GM21737 (cell line): ENCODE data around the gene FAM13B.
"Not testable (repeated sequence)": the region's sequence is repeated elsewhere in the genome, so short reads cannot be mapped to it uniquely, and the experiment has no call there.

ENCODE experiments used
- ATAC-seq: cut with Tn5 transposase; IDR thresholded peaks from one replicate; pipeline ENCODE4 v1.9.1; 2021; ENCODE audit warnings: mild to moderate bottlenecking, moderate library complexity; ENCODE audit not compliant: unreplicated experiment

FAM13B gene

DNA sequence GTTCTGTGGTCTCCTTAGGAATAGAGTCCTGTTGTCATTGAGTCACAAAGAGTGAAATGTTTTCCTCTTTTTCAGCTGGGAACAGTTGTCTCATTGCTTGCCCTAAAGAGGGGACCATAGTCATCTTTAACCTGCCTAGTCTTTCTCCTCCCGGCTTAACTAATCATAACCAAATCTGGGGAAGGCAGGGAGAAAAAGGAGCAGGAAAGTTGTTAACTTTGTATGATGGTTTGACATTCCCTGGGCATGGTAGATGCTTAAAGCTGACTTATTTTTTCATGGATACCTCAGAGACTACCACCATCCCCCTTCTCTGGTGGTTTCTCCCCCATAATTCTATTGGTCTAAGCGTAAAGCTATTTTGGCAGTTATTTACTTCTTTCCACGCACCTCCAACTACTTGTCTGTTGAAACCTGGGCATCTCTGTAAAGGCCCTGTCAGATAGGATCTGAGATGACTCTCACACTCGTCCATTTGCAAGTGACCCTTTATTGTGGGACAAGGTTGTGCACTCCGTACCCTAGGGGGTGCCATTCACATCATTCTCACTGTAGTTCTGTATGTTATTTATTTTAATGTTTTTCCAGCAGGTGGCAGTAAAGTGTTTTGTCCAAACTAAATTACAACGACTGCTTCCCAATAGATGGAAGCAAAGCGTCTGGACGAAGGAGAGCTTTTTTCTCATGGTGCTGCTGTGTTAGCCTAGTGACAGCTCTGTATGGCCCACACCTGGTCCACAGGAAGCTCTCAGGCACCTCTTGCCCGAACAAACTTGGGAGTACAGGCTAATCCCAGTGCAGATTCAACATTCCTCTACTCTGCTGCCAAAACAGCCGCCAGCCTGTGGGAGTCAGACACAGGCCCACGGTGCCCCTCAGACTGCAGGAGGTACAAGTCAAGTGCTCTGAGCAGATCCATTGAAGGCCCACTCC lies 3.0 kb upstream of the FAM13B start:
- peak; percentile 44 for ATAC-seq

DNA sequence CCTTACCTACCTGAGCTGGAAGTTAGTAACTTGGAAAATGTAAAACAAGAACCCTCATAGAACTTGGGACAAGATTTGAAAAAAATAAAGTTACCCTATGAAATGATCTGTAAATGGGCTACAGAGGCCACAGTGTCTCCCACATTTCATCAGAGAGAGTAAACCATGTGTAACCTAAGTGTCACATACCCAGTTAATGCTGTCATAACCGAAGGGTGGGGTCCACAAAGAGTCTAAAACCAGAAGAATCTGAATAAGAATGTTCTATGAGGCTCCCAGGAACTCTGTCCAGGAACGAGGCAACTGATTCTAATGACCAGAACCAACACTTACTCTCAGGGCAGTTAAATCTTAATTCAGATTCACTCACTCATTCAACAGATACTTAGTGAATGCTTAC lies 1.0 kb upstream of the FAM13B start:
- no peak for ATAC-seq

DNA sequence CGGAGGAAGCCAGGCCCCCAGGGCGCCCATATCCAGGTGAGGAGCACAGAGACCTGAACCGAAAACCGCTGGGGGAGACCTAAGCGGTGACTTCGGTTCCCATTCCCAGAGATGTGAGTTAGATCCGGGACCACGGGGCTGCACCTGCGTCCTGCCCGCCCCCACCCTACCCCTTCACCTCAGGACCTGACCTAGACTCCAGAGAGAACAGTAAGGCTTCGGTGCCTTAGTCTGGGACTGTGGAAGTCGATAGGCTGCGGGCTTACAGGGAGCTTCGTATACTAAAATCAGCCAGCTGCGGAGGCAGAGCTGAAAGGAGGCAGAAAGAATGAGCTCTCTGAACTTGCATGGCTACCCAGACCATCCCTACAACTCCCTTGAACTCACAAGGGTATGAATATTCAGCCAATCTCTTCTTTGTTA lies 518 bp upstream of the FAM13B start:
- no peak for ATAC-seq

DNA sequence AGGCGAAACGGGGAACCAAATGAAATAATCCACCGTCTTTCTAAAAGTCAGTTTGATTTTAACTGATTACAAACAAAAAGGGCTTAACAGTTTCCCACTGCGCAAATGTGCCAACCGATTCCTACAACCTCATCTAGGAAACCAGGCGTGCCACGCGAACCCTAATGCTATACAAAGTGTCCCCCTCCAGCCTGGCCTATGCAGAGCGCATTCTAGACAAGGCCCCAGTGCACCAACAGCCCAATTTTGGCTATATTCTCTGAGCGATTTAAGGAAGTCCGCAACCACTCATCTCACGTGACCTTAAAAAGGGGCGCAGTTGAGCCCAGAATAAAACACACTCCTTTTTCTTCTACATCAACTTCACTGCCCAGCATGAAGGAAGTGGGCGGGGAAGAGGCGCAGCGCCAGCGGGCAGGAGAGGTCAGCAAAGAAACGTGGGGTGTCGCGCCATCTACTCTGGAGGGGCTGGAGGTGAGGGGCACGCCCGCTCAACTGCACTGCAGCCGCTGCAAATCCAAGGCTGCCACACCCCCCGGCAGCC lies 779 bp downstream of the FAM13B start:
- ATAC-seq: peak; percentile 36

DNA sequence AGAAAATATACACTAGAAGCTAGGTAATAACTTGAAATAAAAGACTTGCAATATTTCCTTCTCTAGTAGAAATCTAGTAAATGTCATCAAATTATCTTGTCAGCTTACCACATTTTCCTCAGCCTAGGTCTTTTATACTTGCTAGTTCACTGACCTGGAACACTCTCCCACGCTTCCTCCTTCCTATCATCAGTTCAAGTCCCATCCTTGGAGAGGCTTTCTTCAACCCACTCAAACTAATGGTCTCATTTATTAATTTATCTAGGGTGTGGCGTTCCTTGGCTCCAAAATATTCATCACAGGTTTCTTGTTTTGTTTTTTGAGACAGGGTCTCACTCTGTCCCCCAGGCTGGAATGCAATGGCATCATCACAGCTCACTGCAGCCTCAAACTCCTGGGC lies 2.9 kb downstream of the FAM13B start:
- ATAC-seq: no peak

DNA sequence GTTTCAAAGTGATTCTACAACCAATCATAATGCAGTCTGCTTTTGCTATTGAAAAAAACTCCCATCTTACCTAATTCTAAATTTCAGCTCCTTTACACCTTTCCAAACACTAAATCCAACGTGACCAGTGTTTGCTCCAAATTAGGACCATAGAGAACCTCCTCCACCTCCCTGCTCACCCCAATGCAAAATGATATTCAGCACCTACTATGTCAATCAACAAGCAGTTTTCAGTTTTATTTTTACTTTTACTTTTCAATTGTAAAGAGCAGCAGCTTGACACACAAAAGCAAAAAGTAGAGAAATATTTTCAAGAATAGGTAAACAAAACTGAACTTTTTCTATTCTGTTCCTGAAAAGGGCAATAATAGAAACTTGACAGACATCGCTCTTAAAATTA lies 3.4 kb downstream of the FAM13B start:
- ATAC-seq: no peak

DNA sequence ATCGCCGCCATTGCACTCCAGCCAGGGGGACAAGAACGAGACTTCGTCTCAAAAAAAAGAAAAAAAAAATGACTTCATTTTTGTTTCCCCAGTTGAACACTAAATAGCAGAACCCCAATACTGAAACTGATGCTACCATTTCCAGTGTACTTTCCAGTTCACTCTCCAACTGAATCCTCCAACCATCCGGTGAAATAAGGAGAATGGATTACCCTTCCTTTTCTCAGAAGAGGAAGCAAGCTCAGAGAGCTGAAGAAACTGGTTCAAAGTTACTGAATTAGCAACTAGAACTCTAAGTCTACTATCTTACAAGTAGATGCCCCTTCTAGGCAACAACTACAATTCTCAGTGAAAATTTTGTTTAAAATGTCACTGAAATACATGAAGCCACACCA lies 3.9 kb downstream of the FAM13B start:
- no peak for ATAC-seq

DNA sequence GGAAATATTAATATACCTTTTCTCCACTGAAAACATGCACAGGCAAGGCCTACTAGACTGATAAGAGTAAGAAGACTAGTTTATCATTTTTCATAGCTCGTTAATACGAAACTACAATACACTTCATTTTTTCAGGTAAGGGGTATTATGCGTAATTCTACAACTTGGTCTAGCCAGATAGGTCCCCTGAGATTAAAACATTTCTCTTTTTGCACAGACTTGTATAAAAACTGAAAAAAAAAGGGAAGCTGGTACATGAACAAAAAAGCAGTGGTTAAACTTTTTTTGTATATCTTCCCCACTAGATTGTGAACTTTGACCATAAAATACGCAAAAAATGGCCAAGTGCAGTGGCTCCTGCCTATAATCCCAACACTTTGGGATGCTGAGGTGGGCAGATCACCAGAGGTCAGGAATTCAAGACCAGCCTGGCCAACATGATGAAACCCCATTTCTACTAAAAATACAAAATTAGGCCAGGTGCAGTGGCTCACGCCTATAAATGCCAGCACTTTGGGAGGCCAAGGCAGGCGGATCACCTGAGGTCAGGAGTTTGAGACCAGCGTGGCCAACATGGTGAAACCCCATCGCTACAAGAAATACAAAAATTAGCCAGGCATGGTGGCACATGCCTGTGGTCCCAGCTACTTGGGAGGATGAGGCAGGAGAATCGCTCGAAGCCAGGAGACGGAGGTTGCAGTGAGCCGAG lies 4.5 kb downstream of the FAM13B start:
- ATAC-seq: not testable (repeated sequence)

DNA sequence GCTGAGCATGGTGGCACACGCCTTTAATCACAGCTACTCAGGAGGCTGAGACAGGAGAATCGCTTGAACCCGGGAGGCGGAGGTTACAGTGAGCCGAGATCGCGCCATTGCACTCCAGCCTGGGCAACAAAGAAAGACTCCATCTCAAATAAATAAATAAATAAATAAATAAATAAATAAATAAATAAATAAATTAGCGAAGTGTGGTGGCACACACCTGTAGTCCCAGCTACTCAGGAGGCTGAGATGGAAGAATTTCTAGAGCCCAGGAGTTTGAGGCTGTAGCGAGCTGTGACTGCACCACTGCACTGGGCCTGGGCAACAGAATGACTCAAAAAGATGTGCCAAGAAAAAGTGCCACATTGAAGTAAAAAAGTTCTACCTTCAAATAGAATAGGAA lies 6.1 kb downstream of the FAM13B start:
- ATAC-seq: not testable (repeated sequence)

DNA sequence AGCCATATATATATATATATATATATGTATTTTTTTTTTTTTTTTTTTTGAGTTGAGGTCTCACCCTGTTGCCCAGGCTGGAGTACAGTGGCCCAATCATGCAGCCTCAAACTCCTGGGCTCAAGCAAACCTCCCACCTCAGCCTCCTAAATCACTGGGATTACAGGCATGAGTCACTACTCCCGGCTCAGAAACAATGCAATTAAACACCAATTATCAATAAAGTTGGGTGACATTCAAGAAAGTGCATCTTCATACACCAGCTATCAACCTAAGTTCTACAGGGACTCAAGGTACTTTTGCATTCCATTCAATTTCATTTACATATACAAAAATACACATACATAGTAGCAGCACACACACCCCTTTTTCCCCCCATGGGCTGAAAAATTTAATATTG lies 7.6 kb downstream of the FAM13B start:
- no peak for ATAC-seq

DNA sequence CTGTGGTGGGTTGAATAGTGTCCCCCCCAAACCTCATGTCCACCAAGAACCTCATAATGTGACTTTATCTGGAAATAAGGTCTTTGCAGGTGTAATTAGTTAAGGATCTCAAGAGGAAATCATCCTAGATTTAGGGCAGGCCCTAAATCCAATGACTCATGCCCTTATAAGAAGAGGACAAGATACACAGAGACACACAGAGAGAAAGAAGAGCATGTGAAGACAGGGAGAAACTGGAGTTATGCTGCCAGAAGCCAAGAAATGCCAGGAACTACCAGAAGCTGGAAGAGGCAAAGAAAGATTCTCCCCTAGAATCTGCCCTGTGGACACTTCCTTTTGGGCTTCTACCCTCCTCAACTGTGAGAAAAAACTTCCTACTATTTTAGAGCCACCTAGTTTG lies 8.8 kb downstream of the FAM13B start:
- no peak for ATAC-seq

DNA sequence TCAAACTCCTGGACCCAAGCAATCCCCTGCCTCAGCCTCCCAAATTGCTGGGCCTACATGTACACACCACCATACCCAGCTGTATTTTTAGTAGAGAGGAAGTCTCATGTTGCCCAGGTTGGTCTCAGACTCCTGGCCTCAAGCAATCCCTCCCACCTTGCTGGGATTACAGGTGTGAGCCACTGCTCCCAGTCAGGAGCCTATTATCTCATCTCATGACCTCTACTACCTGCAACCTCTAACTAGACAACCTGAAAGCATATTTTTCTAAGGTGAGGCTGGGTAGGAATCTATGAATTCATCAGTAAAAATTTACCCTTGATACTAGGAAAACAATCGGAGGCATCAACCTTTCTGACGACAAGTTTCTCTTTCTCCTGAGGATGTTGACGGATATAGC lies 10.0 kb downstream of the FAM13B start:
- no peak for ATAC-seq

DNA sequence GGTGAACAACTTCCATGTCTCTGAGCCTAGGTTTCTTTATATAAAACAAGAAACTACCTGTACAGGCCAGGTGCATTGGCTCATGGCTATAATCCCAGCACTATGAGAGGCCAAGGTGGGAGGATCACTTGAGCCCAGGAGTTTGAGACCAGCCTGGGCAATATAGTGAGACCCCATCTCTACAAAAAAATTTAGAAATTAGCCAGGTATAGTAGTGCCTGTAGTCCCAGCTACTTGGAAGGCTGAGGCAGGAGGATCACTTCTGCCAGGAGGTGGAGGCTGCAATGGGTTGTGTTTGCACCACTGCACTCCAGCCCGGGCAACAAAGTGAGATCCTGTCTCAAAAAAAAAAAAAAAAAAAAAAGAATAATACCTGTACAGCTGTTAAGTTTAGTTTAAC lies 11.1 kb downstream of the FAM13B start:
- ATAC-seq: no peak

DNA sequence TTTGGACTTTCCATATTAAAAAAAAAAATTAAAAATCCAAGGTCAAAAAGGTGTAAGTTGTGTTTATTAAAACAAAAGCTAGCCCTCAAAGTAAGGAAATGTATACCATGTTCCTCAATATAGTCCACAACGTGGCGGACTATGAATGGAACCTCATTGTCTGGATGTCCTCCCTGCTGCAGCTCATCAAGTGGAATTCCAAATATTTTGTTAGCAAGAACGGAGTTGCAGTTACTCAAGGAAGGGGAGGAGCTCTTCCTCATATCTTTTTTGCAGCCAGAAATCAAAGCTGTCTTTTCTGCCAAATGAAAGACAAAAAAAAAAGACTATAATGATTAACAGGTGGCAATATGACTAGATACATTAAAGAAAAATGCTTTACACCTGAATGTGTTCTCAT lies 14.0 kb downstream of the FAM13B start:
- ATAC-seq: no peak

DNA sequence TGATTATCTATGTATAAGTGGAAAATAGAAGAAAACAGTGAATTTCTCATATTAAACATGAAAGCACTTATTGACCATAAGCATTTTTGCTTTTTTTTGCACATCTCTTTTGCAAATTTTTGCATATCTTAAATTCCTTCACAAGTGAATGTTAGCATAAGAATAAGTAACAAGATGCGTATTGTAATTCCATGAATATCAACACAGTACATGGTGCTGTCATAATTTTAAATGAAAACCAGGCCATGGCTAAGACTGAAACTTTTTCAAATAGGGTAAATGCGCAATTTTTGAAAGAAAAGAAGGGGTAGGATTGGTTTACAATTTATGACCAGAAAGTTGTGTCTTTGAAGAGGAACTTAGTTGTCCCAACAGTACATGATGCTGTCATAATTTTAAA lies 17.0 kb downstream of the FAM13B start:
- ATAC-seq: no peak

DNA sequence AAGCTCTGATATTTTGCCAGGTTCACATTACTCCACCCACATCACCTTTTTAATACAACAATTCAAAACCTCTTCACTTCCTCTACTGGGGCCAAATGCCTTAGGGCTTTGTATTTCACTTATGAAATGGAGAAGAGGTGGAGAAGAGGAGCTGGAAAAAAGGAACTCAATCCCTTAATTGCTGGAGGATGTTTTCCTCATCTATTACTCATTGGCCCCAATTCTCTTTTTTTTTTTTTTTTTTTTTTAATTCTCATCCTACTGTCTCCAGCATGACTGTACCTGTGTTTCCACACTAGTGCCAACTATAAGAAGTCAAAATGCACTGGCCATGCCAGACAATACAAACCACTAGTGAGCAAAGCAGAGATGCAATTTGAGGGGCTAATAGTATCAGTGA lies 20.9 kb downstream of the FAM13B start:
- ATAC-seq: no peak

DNA sequence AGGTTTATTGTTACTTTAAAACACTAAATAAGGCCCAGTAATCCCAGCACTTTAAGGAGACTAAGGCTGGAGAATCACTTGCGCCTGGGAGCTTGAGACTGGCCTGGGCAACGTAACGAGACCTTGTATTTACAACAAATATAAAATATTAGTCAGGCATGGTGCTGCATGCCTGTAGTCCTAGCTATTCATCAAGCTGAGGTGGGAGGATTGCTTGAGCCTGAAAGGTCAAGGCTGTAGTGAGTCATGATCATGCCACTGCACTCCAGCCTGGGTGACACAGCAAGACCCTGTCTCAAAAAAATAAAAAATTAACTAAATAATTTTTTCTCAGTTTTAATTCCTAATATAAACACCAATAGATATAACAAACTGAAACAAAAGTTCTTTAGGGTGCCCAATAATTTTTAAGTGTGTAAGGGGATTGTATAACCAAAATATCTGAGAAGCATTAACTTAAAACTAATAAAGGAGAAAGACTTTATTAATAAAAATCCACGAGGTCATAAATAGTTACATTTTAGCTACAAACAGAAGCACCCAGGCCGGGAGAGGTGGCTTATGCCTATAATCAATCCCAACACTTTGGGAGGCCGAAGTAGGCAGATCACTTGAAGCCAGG lies 32.7 kb downstream of the FAM13B start:
- ATAC-seq: no peak

DNA sequence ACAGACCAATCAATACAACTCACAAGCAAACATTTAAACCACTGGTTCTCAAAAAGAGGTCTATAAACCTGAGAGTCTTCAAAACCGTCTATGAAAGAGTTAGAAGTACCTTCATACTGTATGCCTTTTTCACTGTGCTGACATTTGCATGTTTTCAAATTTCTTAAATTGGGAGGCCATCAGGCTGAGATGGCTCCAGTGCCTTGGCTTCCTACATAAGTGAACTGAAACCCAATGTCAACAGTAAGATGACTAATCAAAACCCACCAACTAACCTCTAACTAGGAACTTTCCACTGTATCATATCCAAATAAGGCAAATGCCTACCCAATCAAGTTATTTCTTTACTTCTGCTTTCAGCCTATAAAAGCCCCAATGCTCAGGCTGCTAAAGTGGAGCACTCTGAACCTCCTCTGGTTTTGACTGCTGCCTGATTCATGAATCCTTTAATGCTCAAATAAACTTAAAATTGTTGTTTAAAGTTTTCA lies 35.1 kb downstream of the FAM13B start:
- ATAC-seq: no peak

DNA sequence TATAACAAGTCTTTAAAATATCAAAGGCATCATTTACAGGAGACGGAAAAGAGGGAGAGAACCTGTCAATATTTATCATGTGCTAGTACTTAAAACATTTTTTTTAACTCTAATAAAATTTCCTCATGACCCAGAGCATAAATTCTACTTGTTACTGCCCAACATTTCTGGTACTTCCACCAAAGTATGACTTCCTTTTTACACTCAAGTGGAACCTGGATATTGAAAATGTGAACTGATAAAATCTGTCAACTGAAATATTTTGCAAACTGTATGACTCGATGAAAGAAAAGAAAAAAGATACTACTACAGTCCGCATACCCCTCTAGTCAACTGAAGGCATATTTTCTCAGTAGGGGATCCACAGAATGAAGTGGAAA lies 37.1 kb downstream of the FAM13B start:
- ATAC-seq: no peak

DNA sequence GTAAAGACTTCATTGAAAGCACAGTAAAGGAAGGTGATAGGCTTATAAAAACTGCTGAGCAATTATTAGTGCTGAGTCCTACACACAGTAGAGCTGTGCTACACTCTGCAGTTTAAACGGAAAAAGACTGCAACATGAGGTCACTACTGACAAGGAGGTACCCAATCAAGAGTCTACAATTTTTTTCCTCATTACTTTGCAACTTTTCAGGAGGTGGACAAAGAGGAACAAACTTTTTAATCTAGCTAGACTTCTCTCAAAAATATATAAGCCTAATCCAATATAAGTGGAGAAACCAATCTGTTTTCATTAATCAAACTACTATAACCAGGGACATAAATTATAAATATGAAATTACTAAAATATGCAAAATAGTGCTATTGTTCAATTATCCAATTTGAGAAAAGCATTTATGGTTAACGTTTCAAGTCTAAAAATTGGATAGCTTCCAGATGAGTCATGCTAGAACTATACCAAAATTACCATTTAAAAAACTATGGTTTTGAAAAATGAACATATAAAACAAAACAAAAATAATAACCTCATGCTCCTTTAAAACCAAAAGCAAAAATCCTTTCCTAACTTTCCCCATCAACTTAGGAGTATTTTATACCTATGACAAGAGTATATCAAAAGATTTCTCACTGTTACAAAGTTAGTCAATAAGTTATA lies 37.7 kb downstream of the FAM13B start:
- no peak for ATAC-seq

DNA sequence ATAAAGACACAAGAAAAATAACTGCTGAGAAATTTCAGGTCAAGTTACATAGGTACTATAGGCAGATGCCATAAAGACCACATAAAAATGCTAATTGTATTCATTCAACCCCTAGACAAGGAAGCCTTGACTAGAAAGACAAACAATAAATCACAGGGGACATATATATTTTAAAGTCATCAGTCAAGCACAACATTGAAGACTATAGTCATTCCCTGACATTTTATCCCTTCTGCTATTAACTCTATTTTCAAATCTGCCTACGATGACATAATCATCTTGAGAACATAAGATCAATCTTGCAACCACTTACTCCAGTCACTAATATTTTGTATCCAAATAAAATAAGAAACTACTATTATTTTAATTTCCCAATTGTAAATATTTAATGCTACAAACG lies 38.3 kb downstream of the FAM13B start:
- ATAC-seq: no peak
